ENCODE results near the gene DPH5.

Gene DPH5

GRCh38 chr1:101005871-101006270, 19.7 kb downstream of the DPH5 start:
- no peak for DNase-seq
- Histone ChIP-seq H3K18ac (ENCODE audit: low read length) (no peak overlapping the region), H4K8ac (ENCODE audit: low read depth, low read length) (no peak overlapping the region), H3K4ac (ENCODE audit: low read depth, low read length) (no peak overlapping the region), H3K9me3 (ENCODE audit: insufficient read depth, low read depth, low read length) (no peaks in the 10 kb centered on the region), H3K4me2 (ENCODE audit: low read length) (no peak overlapping the region), H3K36me3 (ENCODE audit: control insufficient read depth in 1 of 2, insufficient read depth in 2 of 2, low read length in 2 of 2) (no peaks in the 10 kb centered on the region), H2BK5ac (ENCODE audit: low read depth, low read length, poor library complexity) (no peak overlapping the region), H3K9ac (ENCODE audit: low read length) (no peak overlapping the region), H3K4me1 (ENCODE audit: control insufficient read depth in 1 of 2, insufficient read depth in 2 of 2, low read length in 2 of 2) (peaks cover 0 to 8% of the 10 kb centered on the region in 2 experiments), H3K27me3 (ENCODE audit: insufficient read depth, low read length) (no peaks in the 10 kb centered on the region), H2BK12ac (ENCODE audit: low read length) (no peak overlapping the region), H2BK120ac (ENCODE audit: insufficient read depth, low read length, poor library complexity) (no peak overlapping the region), H3K14ac (ENCODE audit: low read length) (no peak overlapping the region), H3K79me2 (ENCODE audit: control insufficient read depth, insufficient read depth, low read length, poor library complexity) (no peaks in the 10 kb centered on the region), H3K27ac (ENCODE audit: low read depth, low read length) (no peak overlapping the region), H3K23ac (ENCODE audit: low read length) (no peak overlapping the region), H2AK5ac (ENCODE audit: low read length) (no peak overlapping the region), H3K4me3 (ENCODE audit: low read depth, low read length) (no peak overlapping the region), H2AFZ (ENCODE audit: insufficient read depth, low read length, poor library complexity) (no peak overlapping the region), H3K79me1 (ENCODE audit: low read length) (no peaks in the 10 kb centered on the region), H4K91ac (ENCODE audit: low read depth, low read length) (no peak overlapping the region), H4K12ac (ENCODE audit: low read depth, low read length) (no peak overlapping the region)
- no CpG with 5 or more reads among the region's 4 CpGs for WGBS (ENCODE audit: extremely low coverage, insufficient coverage, insufficient read length)

- Histone ChIP-seq H4K12ac (ENCODE audit: low read depth, low read length) (no peak overlapping the region), H3K27me3 (ENCODE audit: insufficient read depth, low read length) (no peaks in the 10 kb centered on the region), H3K18ac (ENCODE audit: low read length) (no peak overlapping the region), H3K9ac (ENCODE audit: low read length) (no peak overlapping the region), H2BK12ac (ENCODE audit: low read length) (no peak overlapping the region), H3K79me1 (ENCODE audit: low read length) (no peaks in the 10 kb centered on the region), H4K8ac (ENCODE audit: low read depth, low read length) (no peak overlapping the region), H3K23ac (ENCODE audit: low read length) (no peak overlapping the region), H2BK120ac (ENCODE audit: insufficient read depth, low read length, poor library complexity) (no peak overlapping the region), H3K79me2 (ENCODE audit: control insufficient read depth, insufficient read depth, low read length, poor library complexity) (no peaks in the 10 kb centered on the region), H3K4ac (ENCODE audit: low read depth, low read length) (no peak overlapping the region), H3K4me1 (ENCODE audit: control insufficient read depth in 1 of 2, insufficient read depth in 2 of 2, low read length in 2 of 2) (peaks cover 0 to 8% of the 10 kb centered on the region in 2 experiments), H3K4me2 (ENCODE audit: low read length) (no peak overlapping the region), H2AK5ac (ENCODE audit: low read length) (no peak overlapping the region), H2AFZ (ENCODE audit: insufficient read depth, low read length, poor library complexity) (no peak overlapping the region), H3K27ac (ENCODE audit: low read depth, low read length) (no peak overlapping the region), H4K91ac (ENCODE audit: low read depth, low read length) (no peak overlapping the region), H3K9me3 (ENCODE audit: insufficient read depth, low read depth, low read length) (no peaks in the 10 kb centered on the region), H3K36me3 (ENCODE audit: control insufficient read depth in 1 of 2, insufficient read depth in 2 of 2, low read length in 2 of 2) (no peaks in the 10 kb centered on the region), H3K14ac (ENCODE audit: low read length) (no peak overlapping the region), H3K4me3 (ENCODE audit: low read depth, low read length) (no peak overlapping the region), H2BK5ac (ENCODE audit: low read depth, low read length, poor library complexity) (no peak overlapping the region)
- no CpG with 5 or more reads among the region's 1 CpG for WGBS (ENCODE audit: extremely low coverage, insufficient coverage, insufficient read length)
- no peak for DNase-seq
These were observed 20.4 kb downstream of the DPH5 start for GRCh38 chr1:101005183-101005582.

DNA sequence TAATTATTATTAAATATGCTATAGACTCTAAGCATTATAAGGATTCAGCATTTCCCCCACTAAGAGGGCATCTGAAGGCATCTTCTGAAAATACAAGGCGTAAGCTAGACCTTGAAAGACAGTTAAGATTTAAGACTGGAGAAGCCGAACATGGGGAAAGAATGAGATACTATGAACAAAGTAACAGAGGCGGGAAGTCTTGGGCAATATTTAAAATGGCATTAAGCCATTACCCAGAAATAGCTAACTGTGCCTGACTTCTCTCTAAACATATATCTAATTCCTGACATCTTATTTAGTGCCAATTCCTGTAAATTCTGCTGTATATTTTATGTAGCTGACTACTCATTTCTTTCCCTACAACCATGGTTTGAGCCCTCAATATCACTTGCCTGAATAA, 20.9 kb downstream of the DPH5 start:
- Histone ChIP-seq H3K4me2 (ENCODE audit: low read length) (no peak overlapping the region), H2BK120ac (ENCODE audit: insufficient read depth, low read length, poor library complexity) (no peak overlapping the region), H3K14ac (ENCODE audit: low read length) (no peak overlapping the region), H3K9ac (ENCODE audit: low read length) (no peak overlapping the region), H2AFZ (ENCODE audit: insufficient read depth, low read length, poor library complexity) (no peak overlapping the region), H3K4ac (ENCODE audit: low read depth, low read length) (no peak overlapping the region), H3K18ac (ENCODE audit: low read length) (no peak overlapping the region), H2BK5ac (ENCODE audit: low read depth, low read length, poor library complexity) (no peak overlapping the region), H4K91ac (ENCODE audit: low read depth, low read length) (no peak overlapping the region), H2BK12ac (ENCODE audit: low read length) (no peak overlapping the region), H3K27me3 (ENCODE audit: insufficient read depth, low read length) (no peaks in the 10 kb centered on the region), H4K8ac (ENCODE audit: low read depth, low read length) (no peak overlapping the region), H3K4me3 (ENCODE audit: low read depth, low read length) (no peak overlapping the region), H3K79me1 (ENCODE audit: low read length) (no peaks in the 10 kb centered on the region), H2AK5ac (ENCODE audit: low read length) (no peak overlapping the region), H3K36me3 (ENCODE audit: control insufficient read depth in 1 of 2, insufficient read depth in 2 of 2, low read length in 2 of 2) (no peaks in the 10 kb centered on the region), H3K79me2 (ENCODE audit: control insufficient read depth, insufficient read depth, low read length, poor library complexity) (no peaks in the 10 kb centered on the region), H3K4me1 (ENCODE audit: control insufficient read depth in 1 of 2, insufficient read depth in 2 of 2, low read length in 2 of 2) (peaks cover 0 to 8% of the 10 kb centered on the region in 2 experiments), H3K23ac (ENCODE audit: low read length) (no peak overlapping the region), H3K9me3 (ENCODE audit: insufficient read depth, low read depth, low read length) (no peaks in the 10 kb centered on the region), H4K12ac (ENCODE audit: low read depth, low read length) (no peak overlapping the region), H3K27ac (ENCODE audit: low read depth, low read length) (no peak overlapping the region)
- no peak for DNase-seq
- no CpG with 5 or more reads among the region's 3 CpGs for WGBS (ENCODE audit: extremely low coverage, insufficient coverage, insufficient read length)

GRCh38 chr1:101004061-101004460, 21.5 kb downstream of the DPH5 start:
- Histone ChIP-seq H3K79me2 (ENCODE audit: control insufficient read depth, insufficient read depth, low read length, poor library complexity) (no peaks in the 10 kb centered on the region), H3K4me3 (ENCODE audit: low read depth, low read length) (no peak overlapping the region), H3K9ac (ENCODE audit: low read length) (no peak overlapping the region), H2AK5ac (ENCODE audit: low read length) (no peak overlapping the region), H4K12ac (ENCODE audit: low read depth, low read length) (no peak overlapping the region), H3K9me3 (ENCODE audit: insufficient read depth, low read depth, low read length) (no peaks in the 10 kb centered on the region), H2BK12ac (ENCODE audit: low read length) (no peak overlapping the region), H3K36me3 (ENCODE audit: control insufficient read depth in 1 of 2, insufficient read depth in 2 of 2, low read length in 2 of 2) (peaks cover 0 to under 1% of the 10 kb centered on the region in 2 experiments), H2AFZ (ENCODE audit: insufficient read depth, low read length, poor library complexity) (no peak overlapping the region), H3K14ac (ENCODE audit: low read length) (no peak overlapping the region), H2BK5ac (ENCODE audit: low read depth, low read length, poor library complexity) (no peak overlapping the region), H3K18ac (ENCODE audit: low read length) (no peak overlapping the region), H2BK120ac (ENCODE audit: insufficient read depth, low read length, poor library complexity) (no peak overlapping the region), H3K4me1 (ENCODE audit: control insufficient read depth in 1 of 2, insufficient read depth in 2 of 2, low read length in 2 of 2) (peaks cover 0 to 8% of the 10 kb centered on the region in 2 experiments), H4K91ac (ENCODE audit: low read depth, low read length) (no peak overlapping the region), H3K4me2 (ENCODE audit: low read length) (no peak overlapping the region), H3K4ac (ENCODE audit: low read depth, low read length) (no peak overlapping the region), H3K27ac (ENCODE audit: low read depth, low read length) (no peak overlapping the region), H4K8ac (ENCODE audit: low read depth, low read length) (no peak overlapping the region), H3K79me1 (ENCODE audit: low read length) (no peaks in the 10 kb centered on the region), H3K27me3 (ENCODE audit: insufficient read depth, low read length) (no peaks in the 10 kb centered on the region), H3K23ac (ENCODE audit: low read length) (no peak overlapping the region)
- DNase-seq, result peak in 1 of 2 donors; percentile 63
- no CpG with 5 or more reads among the region's 1 CpG for WGBS (ENCODE audit: extremely low coverage, insufficient coverage, insufficient read length)
